Anterior cingulate cortex (tissue), 58 donors: ENCODE results near the gene CBY3.
"Not testable (repeated sequence)": the region's sequence is repeated elsewhere in the genome, so short reads cannot be mapped to it uniquely, and the experiment has no call there.

Source experiments
- DNase-seq, 58 donors: peaks; one replicate each; lab custom pipeline; 2025; lab: John Stamatoyannopoulos, UW

The CBY3 gene

DNA sequence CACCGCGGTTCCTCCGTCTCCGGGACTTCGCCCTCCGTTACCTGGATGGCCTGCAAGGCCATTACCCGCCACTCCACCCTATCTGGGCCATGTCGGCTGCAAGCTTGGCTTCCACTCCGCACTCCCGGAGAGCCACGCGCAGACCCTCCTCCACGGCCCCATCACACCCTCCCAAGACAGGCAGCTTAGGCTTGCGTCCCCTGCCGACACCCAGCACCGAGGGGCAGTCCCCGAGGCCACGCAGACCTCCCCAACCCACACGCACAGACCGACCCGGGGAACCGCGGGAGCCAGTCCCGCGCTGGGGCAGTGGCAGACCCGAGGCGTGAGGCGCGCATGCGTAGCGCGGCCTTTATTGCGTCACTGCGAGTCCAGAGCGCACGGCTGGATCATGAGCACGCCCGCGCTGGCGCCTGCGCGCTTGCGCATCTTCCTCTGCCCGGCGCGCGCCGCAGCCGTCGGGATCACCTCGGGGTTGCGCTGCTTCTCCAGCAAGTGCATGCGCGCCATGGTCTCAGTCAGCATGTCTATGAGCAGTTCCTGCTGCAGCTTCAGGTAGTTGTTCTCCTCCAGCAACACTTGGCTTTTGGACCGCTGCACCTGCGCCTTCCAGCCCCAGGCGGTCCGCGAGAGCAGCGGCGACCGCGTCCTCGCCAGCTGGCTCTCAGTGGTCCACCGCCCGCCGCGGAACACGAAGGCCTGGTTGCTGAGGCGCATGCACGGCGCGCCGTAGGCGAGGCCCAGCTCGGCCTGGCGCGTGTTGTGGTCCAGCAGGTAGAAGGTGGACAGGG is 2.4 kb downstream of the CBY3 start:
- peak; percentile 63 to 96 (median 90) for DNase-seq

- peak in 7 of 58 donors; percentile 2 to 18 (median 6) for DNase-seq
Measured at GRCh38 chr5:179668391-179668790, 12.4 kb downstream of the CBY3 start.

- DNase-seq: not testable (repeated sequence)
Measured at GRCh38 chr5:179661647-179662046, 19.2 kb downstream of the CBY3 start.

DNA sequence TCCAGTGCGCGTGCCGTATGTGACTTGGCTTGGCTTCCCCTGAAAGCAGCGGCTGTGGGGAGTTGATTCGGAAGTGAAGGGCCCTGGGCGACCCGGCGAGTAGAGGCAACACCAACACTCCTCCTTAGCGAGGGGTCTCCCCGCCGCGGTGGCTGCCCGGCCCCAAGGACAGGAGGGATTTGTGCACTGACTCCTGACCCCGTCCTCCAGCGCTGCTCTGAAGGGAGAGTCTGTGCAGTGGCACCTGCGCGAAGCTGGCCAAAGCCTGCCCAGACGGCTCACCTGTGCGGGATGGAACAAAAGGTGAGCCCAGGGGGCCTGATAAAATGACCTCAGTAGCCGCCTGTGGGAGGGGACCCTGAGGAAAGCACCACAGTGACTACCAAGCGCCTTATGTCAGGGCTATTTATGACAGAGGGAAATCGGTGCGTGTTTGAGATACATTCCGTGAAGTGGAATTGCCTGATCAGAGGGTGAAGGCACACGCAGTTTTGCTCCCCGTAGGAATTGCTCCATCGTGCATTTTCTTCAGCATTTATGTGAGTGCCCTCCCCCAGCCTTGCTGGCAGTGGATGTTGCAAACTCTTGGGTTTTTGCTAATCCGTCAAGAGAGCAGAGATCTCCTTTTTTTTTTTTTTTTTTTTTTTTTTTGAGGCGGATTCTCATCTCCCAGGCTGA is 22.5 kb downstream of the CBY3 start:
- peak in 4 of 58 donors; percentile 2 to 13 (median 8) for DNase-seq

DNA sequence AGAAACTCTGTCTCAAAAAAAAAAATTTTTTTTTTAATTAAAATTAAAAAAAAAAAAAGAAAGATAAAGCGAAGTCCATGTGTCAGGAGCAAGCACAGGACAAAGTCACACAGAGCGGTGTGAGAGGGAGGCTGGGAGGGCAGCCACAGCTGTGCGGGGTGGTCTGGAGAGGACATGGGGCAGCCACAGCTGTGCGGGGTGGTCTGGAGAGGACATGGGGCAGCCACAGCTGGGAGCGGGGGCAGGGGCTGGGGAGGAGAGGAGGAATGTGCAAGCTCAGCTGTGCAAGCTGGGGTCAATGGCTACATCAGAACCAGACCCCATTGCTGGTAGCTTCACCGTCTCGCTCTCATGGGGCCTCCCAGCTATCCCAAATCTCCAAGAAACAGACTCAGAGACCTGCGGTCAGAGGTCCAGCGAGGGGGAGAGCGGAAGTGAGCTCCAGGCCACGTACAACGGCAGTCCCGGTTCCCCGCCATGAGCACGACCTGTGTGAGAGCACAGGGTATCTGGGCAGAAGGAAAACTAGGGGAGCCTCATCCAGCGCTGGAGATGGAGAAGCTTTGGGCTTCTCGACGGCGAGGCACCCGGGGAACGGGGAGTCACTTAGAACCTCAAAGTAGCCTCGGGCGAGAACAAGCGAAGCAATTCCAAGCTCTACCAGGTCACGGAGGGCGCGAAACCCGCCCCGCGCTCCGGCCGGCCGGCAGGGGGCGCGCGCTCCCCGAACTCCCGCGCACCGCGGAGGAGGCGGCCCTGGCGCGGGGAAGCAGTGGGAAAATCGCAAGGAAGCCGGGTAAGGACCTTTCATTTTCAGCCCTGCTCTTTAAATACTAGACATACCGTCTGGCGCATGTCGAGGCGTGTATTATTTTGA is 23.3 kb downstream of the CBY3 start:
- DNase-seq: not testable (repeated sequence)

- DNase-seq: not testable (repeated sequence)
Measured at GRCh38 chr5:179653135-179653534, 27.7 kb downstream of the CBY3 start.

DNA sequence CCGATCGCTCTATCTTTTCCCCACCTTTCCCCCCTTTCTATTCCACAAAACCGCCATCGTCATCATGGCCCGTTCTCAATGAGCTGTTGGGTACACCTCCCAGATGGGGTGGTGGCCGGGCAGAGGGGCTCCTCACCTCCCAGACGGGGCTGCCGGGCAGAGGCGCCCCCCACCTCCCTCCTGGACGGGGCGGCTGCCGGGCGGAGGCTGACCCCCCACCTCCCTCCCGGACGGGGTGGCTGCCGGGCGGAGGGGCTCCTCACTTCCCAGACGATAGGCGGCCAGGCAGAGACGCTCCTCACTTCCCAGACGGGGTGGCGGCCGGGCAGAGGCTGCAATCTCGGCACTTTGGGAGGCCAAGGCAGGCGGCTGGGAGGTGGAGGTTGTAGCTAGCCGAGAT is 30.6 kb downstream of the CBY3 start:
- DNase-seq: not testable (repeated sequence)

- DNase-seq: not testable (repeated sequence)
Measured at GRCh38 chr5:179649166-179649703, 31.6 kb downstream of the CBY3 start.

DNA sequence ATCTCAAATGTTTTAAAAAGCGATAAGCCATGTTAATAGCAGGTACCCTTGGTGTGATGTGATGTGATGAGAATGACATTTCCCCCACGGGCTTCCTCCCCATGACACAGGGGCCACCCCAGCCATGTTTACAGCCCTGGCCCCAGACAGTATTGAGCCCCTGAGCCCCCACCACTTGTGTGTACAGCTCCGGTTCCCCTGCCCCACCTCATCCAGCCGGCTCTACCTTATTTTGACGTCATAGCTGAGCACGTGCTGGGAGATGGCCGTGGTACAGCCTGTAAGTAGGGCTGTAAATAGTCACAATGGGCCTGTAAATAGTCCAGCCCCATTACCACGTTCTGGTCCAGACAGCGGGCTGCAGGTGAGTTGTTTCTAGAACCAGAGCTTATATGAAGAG is 32.4 kb downstream of the CBY3 start:
- no peak for DNase-seq

GRCh38 chr5:179644766-179645165 is 36.1 kb downstream of the CBY3 start:
- not testable (repeated sequence) for DNase-seq

DNA sequence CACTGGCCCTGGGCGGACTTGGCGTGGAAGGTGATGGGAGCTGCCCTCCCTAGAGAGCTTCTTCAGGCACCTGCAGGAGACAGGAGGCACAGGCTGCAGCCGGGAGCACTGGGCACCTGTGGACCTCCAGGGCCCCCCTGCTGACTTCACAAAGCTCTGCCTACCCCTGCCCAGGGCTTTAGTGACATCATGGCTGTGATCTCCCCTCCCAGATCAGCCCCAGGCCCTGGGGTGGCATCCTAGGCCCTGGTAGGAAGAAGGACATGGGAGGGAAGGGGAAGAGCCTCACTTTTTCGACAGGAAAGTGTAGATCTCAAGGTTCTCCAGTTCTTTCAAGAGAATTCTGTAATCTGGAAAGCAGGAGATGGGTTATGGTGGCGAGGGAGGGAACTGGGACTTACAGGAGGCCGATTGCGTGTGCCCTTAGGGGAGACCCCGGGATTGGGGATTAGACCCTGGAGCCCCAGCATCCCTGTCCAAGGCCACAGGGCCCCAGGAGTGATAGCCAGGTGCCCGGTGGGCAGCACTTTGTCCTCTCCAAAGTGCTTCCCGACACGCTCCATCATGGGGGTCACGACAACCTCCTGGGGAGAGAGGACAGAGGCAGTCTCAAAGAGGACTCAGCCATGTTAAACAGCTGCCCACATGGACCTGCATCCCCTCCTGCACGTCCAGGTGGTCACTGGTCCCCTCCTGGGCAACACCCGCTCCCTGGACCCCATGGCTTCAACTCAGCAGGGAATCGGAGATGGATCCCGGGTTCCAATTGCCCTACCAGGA is 37.5 kb downstream of the CBY3 start:
- DNase-seq: not testable (repeated sequence)

GRCh38 chr5:179642626-179643025 is 38.2 kb downstream of the CBY3 start:
- DNase-seq: not testable (repeated sequence)

DNA sequence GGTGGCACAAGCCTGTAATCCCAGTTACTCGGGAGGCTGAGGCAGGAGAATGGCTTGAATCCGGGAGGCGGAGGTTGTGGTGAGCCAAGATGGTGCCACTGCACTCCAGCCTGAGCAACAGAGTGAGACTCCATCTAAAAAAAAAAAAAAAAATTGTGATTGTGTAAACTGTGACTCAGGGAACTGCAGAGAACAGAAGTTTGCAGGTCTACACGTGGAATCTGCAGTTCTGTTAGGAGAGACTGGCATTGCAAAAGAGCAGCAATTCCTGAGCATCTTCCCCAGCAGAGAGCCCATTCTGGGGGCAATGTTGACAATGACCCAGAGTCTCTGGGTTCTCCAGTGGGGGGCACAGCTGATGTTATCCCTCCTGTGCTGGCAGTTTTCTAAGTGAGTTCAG is 39.1 kb downstream of the CBY3 start:
- not testable (repeated sequence) for DNase-seq

GRCh38 chr5:179639296-179639695 is 41.5 kb downstream of the CBY3 start:
- not testable (repeated sequence) for DNase-seq

GRCh38 chr5:179634370-179635172 is 46.3 kb downstream of the CBY3 start:
- not testable (repeated sequence) for DNase-seq

DNA sequence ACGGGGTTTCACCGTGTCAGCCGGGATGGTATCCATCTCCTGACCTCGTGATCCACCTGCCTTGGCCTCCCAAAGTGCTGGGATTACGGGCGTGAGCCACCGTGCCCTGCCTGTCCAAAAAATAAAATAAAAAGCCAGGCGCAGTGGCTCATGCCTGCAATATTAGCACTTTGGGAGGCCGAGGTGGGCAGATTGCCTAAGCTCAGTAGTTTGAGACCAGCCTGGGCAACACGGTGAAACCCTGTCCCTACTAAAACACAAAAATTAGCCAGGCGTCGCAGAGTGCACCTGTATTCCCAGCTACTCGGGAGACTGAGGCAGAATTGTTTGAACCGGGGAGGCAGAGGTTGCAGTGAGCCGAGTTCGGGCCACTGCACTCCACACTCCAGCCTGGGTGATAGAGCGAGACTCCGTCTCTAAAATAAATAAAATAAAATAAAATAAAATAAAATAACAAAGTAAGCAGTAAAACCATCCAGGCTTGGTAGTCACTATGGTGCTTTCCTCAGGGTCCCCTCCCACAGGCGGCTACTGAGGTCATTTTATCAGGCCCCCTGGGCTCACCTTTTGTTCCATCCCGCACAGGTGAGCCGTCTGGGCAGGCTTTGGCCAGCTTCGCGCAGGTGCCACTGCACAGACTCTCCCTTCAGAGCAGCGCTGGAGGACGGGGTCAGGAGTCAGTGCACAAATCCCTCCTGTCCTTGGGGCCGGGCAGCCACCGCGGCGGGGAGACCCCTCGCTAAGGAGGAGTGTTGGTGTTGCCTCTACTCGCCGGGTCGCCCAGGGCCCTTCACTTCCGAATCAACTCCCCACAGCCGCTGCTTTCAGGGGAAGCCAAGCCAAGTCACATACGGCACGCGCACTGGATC is 47.1 kb downstream of the CBY3 start:
- DNase-seq: not testable (repeated sequence)
